Measurements from ENCODE around the gene SMAD5. TPM values are rescaled to one million over a fixed set of nuclear protein-coding genes. Genes with fewer than 3 reads are reported as not detected.

Gene SMAD5
- total RNA-seq, 1 experiment from 2014 or later, result 93.6 TPM

- Histone ChIP-seq H3K27ac (no peak overlapping the region), H3K36me3 (peaks cover 10% of the 10 kb centered on the region), H3K27me3 (replicated peaks) (peaks cover 53% of the 10 kb centered on the region), H3K9me3 (replicated peaks) (no peaks in the 10 kb centered on the region; the same call in 1 of the 2 replicates), H3K4me3 (no peak overlapping the region), H3K4me1 (replicated peaks) (peaks cover 17% of the 10 kb centered on the region)
- DNase-seq (ENCODE audit: low read depth in 1 of 2, low spot score in 2 of 2), result no peak
Observed at GRCh38 chr5:136190091-136190720, 57.6 kb downstream of the SMAD5 start.

DNA sequence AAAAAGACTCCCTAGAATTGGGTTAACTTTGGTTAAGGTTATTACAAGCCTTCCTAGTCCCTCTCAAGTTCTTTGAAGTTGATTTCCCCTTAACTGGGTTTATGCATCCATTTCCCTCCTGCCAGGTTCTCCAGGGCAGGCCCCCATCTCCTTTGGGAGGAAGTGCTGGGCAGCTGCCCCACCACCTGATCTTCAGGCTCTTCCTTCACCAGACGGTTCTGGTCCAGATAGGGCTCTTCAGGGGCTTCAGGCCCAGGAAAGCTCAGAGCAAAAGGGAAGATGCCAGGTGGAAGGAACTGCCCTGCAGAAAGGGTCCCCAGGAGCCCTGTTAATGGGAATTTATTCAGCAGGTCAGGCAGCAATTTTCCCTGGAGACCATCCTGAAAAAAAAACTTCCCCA, 58.3 kb downstream of the SMAD5 start:
- Histone ChIP-seq H3K9me3 (replicated peaks) (no peaks in the 10 kb centered on the region; the same call in 1 of the 2 replicates), H3K4me3 (no peak overlapping the region), H3K27ac (no peak overlapping the region), H3K4me1 (replicated peaks) (peaks cover 17% of the 10 kb centered on the region), H3K36me3 (peaks cover 10% of the 10 kb centered on the region), H3K27me3 (replicated peaks) (peaks cover 57% of the 10 kb centered on the region)
- DNase-seq (ENCODE audit: low read depth in 1 of 2, low spot score in 2 of 2), result no peak

DNA sequence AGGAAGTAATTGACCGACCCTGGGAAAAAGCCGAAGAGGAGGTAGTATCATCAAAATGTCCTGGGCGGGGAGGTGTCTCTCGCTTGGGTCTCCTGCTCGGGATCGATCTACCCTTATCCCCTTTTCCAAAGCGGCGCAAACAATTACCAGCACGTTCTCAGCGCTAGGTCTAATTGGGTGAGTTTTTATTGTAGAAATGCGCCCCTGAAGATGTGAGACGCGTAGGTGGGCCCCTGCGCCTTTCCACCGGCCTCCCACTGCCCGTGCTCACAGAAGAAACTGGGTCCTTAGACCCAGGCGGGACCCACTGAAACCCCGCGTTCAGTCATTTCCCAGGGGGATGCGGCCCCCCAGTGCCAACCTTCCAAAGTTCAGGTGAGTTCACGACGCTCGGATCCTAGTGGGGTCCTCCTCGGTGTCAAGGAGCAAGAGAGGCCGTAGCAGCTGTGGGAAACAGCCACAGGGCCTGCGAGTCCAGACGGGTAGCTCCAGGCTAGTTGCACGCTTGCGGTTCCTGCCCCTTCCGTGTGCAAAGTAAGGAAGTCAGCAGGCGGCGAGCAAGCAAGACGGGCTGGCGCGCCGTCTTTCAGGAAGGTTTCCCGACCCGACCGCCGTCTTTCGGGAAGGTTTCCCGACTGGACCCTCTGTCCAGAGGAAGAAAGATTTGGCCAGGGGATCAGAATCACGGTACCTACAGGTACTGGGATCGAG, 58.8 kb downstream of the SMAD5 start:
- H3K27ac ChIP-seq, result no peak overlapping the region
- no peak overlapping the region for H3K4me3 ChIP-seq
- H3K9me3 ChIP-seq (replicated peaks), result no peaks in the 10 kb centered on the region; the same call in 1 of the 2 replicates
- H3K36me3 ChIP-seq, result peaks cover 10% of the 10 kb centered on the region
- no peak for DNase-seq (ENCODE audit: low read depth in 1 of 2, low spot score in 2 of 2)
- H3K4me1 ChIP-seq (replicated peaks), result peaks cover 17% of the 10 kb centered on the region
- H3K27me3 ChIP-seq (replicated peaks), result peaks cover 61% of the 10 kb centered on the region

DNA sequence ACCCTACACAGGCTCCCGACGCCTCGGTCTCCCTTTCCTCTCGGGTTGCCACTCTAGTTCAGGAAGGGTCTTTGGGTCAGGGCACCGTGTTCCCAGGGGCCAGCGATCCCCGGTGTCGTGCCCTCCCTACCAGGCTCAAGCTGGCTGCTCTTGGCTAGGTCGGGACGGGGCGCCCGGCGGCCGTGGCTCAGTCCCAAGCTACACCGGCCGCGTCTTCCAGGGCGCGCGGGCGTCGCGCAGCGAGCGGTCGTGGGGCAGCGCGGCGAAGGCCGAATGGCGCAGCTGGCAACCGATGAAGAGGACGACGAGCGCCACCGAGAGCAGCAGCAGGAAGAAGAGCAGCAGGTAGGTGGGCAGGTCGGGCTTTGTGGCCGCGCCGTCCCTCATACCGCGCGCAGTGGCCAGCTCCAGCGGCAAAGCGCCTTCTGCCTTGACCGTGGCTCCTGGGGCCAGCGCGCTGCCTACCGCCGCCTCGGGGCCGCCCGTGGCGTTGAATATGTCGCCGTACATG, 59.4 kb downstream of the SMAD5 start:
- H3K27me3 ChIP-seq (replicated peaks), result peaks cover 61% of the 10 kb centered on the region
- DNase-seq (ENCODE audit: low read depth in 1 of 2, low spot score in 2 of 2), result peak in 1 of 2 experiments; percentile 43

GRCh38 chr5:136192526-136193321, 60.1 kb downstream of the SMAD5 start, which contains the start of gene SMIM32:
Gene SMIM32, minus strand, starts transcription at chr5:136193162. Its CDS starts 638 bp downstream, at chr5:136192524.
- Histone ChIP-seq H3K9me3 (replicated peaks) (no peaks in the 10 kb centered on the region), H3K36me3 (peaks cover 6% of the 10 kb centered on the region), H3K4me3 (peak within 1 kb of the TSS; percentile 7), H3K4me1 (replicated peaks) (peaks cover 17% of the 10 kb centered on the region), H3K27ac (no peak within 1 kb of the TSS), H3K27me3 (replicated peaks) (peaks cover 61% of the 10 kb centered on the region)
- peak; percentile 42 to 52 for DNase-seq (ENCODE audit: low read depth in 1 of 2, low spot score in 2 of 2)

More for the DNA sequence above, 59.4 kb downstream of the SMAD5 start:
- no peak overlapping the region for H3K27ac ChIP-seq
- no peaks in the 10 kb centered on the region; the same call in 1 of the 2 replicates for H3K9me3 ChIP-seq (replicated peaks)
- H3K4me1 ChIP-seq (replicated peaks), result peaks cover 17% of the 10 kb centered on the region
- peak overlapping the region; percentile 7 for H3K4me3 ChIP-seq
- H3K36me3 ChIP-seq, result peaks cover 10% of the 10 kb centered on the region

GRCh38 chr5:136193322-136193935, 60.8 kb downstream of the SMAD5 start:
- DNase-seq (ENCODE audit: low read depth in 1 of 2, low spot score in 2 of 2), result peak in 1 of 2 experiments; percentile 42
- Histone ChIP-seq H3K27ac (no peak overlapping the region), H3K36me3 (no peaks in the 10 kb centered on the region), H3K4me1 (replicated peaks) (peaks cover 17% of the 10 kb centered on the region), H3K9me3 (replicated peaks) (no peaks in the 10 kb centered on the region), H3K4me3 (no peak overlapping the region), H3K27me3 (replicated peaks) (peaks cover 61% of the 10 kb centered on the region)

DNA sequence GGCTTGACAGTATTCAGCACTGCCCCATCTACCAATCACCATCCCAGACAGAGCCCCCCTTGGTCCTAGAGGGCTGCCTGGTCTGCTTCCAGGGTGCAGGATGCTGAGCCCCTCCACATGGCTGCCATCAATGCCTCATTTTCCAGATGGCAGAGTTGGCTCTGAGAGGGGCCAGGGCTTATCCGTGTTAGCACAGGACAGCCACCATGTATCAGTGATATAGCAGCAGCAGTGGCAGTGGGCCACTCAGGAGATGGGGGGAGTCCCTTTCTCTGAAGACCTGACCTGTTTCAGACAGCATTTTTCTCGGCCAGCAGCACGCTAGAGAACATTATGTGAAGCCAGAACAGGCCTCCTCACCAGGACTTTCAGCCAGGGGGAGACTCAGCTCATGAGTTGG, 61.9 kb downstream of the SMAD5 start:
- DNase-seq (ENCODE audit: low read depth in 1 of 2, low spot score in 2 of 2), result no peak
- Histone ChIP-seq H3K4me3 (no peak overlapping the region), H3K27ac (no peak overlapping the region), H3K4me1 (replicated peaks) (peaks cover 17% of the 10 kb centered on the region), H3K36me3 (no peaks in the 10 kb centered on the region), H3K9me3 (replicated peaks) (no peaks in the 10 kb centered on the region), H3K27me3 (replicated peaks) (peaks cover 58% of the 10 kb centered on the region)

GRCh38 chr5:136195971-136196820, 63.6 kb downstream of the SMAD5 start:
- Histone ChIP-seq H3K27me3 (replicated peaks) (peaks cover 60% of the 10 kb centered on the region), H3K9me3 (replicated peaks) (no peaks in the 10 kb centered on the region), H3K4me1 (replicated peaks) (peaks cover 17% of the 10 kb centered on the region), H3K36me3 (no peaks in the 10 kb centered on the region), H3K27ac (no peak overlapping the region), H3K4me3 (no peak overlapping the region)
- no peak for DNase-seq (ENCODE audit: low read depth in 1 of 2, low spot score in 2 of 2)

DNA sequence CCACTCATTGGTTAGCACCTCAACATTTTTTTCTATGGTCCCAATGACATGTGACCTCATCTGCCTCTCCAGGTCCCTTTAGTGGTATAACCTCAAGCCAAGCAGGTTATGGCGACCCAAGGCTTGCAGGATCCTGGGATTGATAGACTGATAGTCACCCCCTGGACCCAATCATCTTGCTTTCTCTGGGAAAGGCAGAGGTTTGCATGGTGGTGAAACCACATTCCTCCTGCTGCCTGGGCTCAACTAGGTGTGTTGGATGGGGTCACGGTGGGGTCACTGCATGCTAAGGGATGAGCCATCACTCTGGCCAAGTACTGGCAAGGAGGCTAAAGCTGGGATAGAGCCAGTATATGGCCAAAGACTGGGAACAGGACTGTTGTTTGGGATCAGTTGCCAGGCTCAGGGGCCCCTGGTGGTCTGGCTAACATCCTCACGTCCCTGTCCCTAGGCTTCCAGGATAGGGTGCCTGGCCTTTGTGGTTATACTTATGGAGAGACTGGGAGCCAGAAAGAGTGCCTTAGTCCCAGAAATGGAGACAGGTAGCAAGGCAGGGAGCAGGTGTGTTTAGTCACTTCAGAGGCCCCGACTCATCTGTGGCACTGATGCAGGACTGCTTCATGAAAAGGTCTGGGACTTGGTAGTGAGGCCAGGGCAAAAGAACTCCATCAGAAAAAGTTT, 65.0 kb downstream of the SMAD5 start:
- Histone ChIP-seq H3K9me3 (replicated peaks) (no peaks in the 10 kb centered on the region), H3K4me1 (replicated peaks) (peaks cover 4% of the 10 kb centered on the region), H3K36me3 (no peaks in the 10 kb centered on the region), H3K27me3 (replicated peaks) (peaks cover 57% of the 10 kb centered on the region), H3K4me3 (no peak overlapping the region), H3K27ac (no peak overlapping the region)
- DNase-seq (ENCODE audit: low read depth in 1 of 2, low spot score in 2 of 2), result no peak

DNA sequence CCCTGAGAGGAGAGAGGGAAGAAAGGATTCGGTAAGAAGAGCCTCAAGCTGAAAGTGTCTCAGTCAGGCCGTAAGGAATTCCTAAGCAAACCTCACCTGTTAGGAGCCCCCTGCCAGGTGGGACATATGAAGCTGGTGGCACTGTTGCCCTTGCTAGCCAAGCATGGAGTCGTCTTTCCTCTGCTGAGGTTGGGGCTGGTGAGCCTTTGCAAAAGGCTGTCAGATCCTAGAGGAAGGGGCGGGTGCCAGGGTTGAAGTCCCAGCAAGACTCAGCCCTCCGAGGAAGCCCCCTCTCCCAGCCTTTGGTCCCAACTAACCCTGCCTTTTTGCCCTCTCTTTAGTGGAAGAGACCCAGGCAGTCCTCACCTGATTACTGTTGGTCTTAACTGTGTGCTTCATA, 65.8 kb downstream of the SMAD5 start:
- Histone ChIP-seq H3K27me3 (replicated peaks) (peaks cover 52% of the 10 kb centered on the region), H3K4me1 (replicated peaks) (no peaks in the 10 kb centered on the region; the same call in 1 of the 2 replicates), H3K9me3 (replicated peaks) (no peaks in the 10 kb centered on the region), H3K36me3 (no peaks in the 10 kb centered on the region), H3K27ac (no peak overlapping the region), H3K4me3 (no peak overlapping the region)
- DNase-seq (ENCODE audit: low read depth in 1 of 2, low spot score in 2 of 2), result peak in 1 of 2 experiments; percentile 37

DNA sequence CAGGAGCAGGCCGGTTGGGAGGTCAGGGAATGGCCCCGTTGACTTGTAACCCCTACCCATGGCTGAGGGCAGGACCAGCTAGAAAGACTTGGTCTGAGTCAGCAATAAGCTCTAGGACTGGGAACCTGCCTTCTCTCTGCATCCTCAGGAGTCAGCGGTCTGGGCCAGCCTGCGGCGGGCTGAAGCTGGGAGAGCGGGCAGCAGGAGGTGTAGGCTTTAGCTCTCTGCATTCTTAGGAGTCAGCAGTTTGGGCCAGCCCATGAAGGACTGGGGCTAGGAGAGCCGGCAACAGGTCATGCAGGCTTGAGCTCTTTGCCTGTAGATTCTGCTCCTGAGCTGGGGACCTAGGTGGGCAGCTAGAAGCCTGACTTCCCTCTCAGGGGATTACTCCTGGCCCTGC, 66.8 kb downstream of the SMAD5 start:
- Histone ChIP-seq H3K27ac (no peak overlapping the region), H3K36me3 (no peaks in the 10 kb centered on the region), H3K9me3 (replicated peaks) (no peaks in the 10 kb centered on the region), H3K4me1 (replicated peaks) (no peaks in the 10 kb centered on the region), H3K27me3 (replicated peaks) (peaks cover 45% of the 10 kb centered on the region), H3K4me3 (no peak overlapping the region)
- DNase-seq (ENCODE audit: low read depth in 1 of 2, low spot score in 2 of 2), result peak in 1 of 2 experiments; percentile 36

GRCh38 chr5:136200130-136200529, 67.5 kb downstream of the SMAD5 start:
- H3K9me3 ChIP-seq (replicated peaks), result no peaks in the 10 kb centered on the region
- peaks cover 41% of the 10 kb centered on the region for H3K27me3 ChIP-seq (replicated peaks)
- peak in 1 of 2 experiments; percentile 36 for DNase-seq (ENCODE audit: low read depth in 1 of 2, low spot score in 2 of 2)
- no peaks in the 10 kb centered on the region for H3K36me3 ChIP-seq
- H3K27ac ChIP-seq, result no peak overlapping the region
- no peak overlapping the region for H3K4me3 ChIP-seq
- H3K4me1 ChIP-seq (replicated peaks), result no peaks in the 10 kb centered on the region

All from SJSA1 (cell line).